NCI-H2081 treated with DMSO at 0.1 percent for 48 hours (cell line): ENCODE data around the gene AMZ1.
"Not testable (repeated sequence)": the region's sequence is repeated elsewhere in the genome, so short reads cannot be mapped to it uniquely, and the experiment has no call there.

Source experiments
- DNase-seq: peaks from one replicate; lab custom pipeline; 2025; lab: John Stamatoyannopoulos, UW

AMZ1 gene

GRCh38 chr7:2711895-2712675 lies 24.1 kb downstream of the AMZ1 start:
- DNase-seq = no peak

- no peak for DNase-seq
These were observed 25.4 kb downstream of the AMZ1 start for GRCh38 chr7:2713370-2713769.

GRCh38 chr7:2713978-2714377 lies 26.0 kb downstream of the AMZ1 start:
- no peak for DNase-seq

- no peak for DNase-seq
These were observed 26.6 kb downstream of the AMZ1 start for GRCh38 chr7:2714636-2715035.

GRCh38 chr7:2715341-2716231 lies 27.6 kb downstream of the AMZ1 start:
- no peak for DNase-seq

- DNase-seq = no peak
These were observed 28.5 kb downstream of the AMZ1 start for GRCh38 chr7:2716488-2716887.

- no peak for DNase-seq
These were observed 28.9 kb downstream of the AMZ1 start for GRCh38 chr7:2716906-2717292.

- peak; percentile 67 for DNase-seq
These were observed 29.6 kb downstream of the AMZ1 start for GRCh38 chr7:2717293-2718261.

- DNase-seq = no peak
These were observed 30.4 kb downstream of the AMZ1 start for GRCh38 chr7:2718296-2718965.

- no peak for DNase-seq
These were observed 31.0 kb downstream of the AMZ1 start for GRCh38 chr7:2719007-2719406.

GRCh38 chr7:2720024-2720423 lies 32.0 kb downstream of the AMZ1 start:
- DNase-seq = no peak

- DNase-seq = no peak
These were observed 33.8 kb downstream of the AMZ1 start for GRCh38 chr7:2721842-2722241.

GRCh38 chr7:2722591-2722990 lies 34.6 kb downstream of the AMZ1 start:
- DNase-seq = no peak

GRCh38 chr7:2723138-2723850 lies 35.3 kb downstream of the AMZ1 start:
- DNase-seq = no peak

- DNase-seq = not testable (repeated sequence)
These were observed 36.0 kb downstream of the AMZ1 start for GRCh38 chr7:2724036-2724435.

GRCh38 chr7:2724453-2725177 lies 36.6 kb downstream of the AMZ1 start:
- DNase-seq = no peak

- DNase-seq = no peak
These were observed 37.4 kb downstream of the AMZ1 start for GRCh38 chr7:2725178-2726105.

GRCh38 chr7:2726316-2727018 lies 38.5 kb downstream of the AMZ1 start:
- DNase-seq = no peak
